Gastroesophageal sphincter (tissue), 3 donors: ENCODE data around the gene RBPJ.

Experiments used
- POLR2A ChIP-seq, 2 donors: fragments of 450-650 bp; IDR thresholded peaks; one replicate each; pipeline ENCODE4 v1.6.1; 2017; ENCODE audit warnings: antibody characterized with exemption in 2 of 2, mild to moderate bottlenecking in 2 of 2, moderate library complexity in 1 of 2
- TF ChIP-seq, protein P1 (sequence below), 4 experiments: fragments of 200-600 bp in 2 of 4; fragments of 450-650 bp in 2 of 4; sonication (generic) in 1 of 4; IDR thresholded peaks; one replicate each; pipeline ENCODE4 v1.5.1; 2017 to 2019; ENCODE audit warnings: antibody characterized with exemption in 4 of 4, mild to moderate bottlenecking in 2 of 4, moderate library complexity in 2 of 4

DNA sequence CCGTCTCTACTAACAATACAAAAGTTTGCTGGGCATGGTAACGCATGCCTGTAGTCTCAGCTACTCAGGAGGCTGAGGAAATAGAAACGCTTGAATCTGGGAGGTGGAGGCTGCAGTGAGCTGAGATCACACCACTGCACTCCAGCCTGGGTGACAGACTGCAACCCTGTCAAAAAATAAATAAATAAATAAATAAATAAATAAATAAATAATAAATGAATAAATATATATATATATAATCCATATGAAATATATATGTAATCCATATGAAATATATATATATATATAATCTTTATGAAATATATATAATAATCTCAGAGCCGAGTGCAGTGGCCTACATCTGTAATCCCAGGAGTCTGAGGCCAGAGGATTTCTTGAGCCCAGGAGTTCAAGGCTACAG lies 17.8 kb upstream of the RBPJ start:
- TF ChIP-seq, protein P1, sequence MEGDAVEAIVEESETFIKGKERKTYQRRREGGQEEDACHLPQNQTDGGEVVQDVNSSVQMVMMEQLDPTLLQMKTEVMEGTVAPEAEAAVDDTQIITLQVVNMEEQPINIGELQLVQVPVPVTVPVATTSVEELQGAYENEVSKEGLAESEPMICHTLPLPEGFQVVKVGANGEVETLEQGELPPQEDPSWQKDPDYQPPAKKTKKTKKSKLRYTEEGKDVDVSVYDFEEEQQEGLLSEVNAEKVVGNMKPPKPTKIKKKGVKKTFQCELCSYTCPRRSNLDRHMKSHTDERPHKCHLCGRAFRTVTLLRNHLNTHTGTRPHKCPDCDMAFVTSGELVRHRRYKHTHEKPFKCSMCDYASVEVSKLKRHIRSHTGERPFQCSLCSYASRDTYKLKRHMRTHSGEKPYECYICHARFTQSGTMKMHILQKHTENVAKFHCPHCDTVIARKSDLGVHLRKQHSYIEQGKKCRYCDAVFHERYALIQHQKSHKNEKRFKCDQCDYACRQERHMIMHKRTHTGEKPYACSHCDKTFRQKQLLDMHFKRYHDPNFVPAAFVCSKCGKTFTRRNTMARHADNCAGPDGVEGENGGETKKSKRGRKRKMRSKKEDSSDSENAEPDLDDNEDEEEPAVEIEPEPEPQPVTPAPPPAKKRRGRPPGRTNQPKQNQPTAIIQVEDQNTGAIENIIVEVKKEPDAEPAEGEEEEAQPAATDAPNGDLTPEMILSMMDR (IDR thresholded peaks at IDR 0.05): no peak
- TF ChIP-seq POLR2A (IDR thresholded peaks at IDR 0.05): no peak
